Caco-2 (cell line): Measurements from ENCODE around the gene CD276. TPM values are rescaled to one million over a fixed set of nuclear protein-coding genes. Genes with fewer than 3 reads are reported as not detected.
A peak's percentile ranks its signal among the peaks of the same experiment; 100 is the strongest.

Source experiments
- BruUV-seq: library from RNA; stranded (reverse); fragments of 400-500 nt; replicated peaks from 2 replicates; lab custom pipeline; 2021; lab: Mats Ljungman, UMichigan
- CTCF ChIA-PET: fragments of 300-600 bp; sonication (Branson Sonifier 250); formaldehyde crosslinking; loops from one replicate; lab custom pipeline; 2022; ENCODE audit warnings: antibody characterized with exemption; lab: Charles Lee
- POLR2A ChIA-PET: fragments of 300-600 bp; sonication (Branson Sonifier 250); formaldehyde crosslinking; loops from one replicate; lab custom pipeline; 2022; ENCODE audit warnings: antibody characterized with exemption; lab: Charles Lee
- DNase-seq, 2 experiments: peaks; one replicate each; pipeline versions ENCODE4 v3.0.0 to v3.0.0-alpha.2; 2020 to 2022
- H3K27me3 ChIP-seq: replicated peaks from 2 replicates; pipeline ENCODE4 v1.6.0; 2011; ENCODE audit warnings: low read length; ENCODE audit not compliant: control insufficient read depth, insufficient read depth
- H3K36me3 ChIP-seq: 2 replicates; pipeline ENCODE4 v1.5.1; 2011; ENCODE audit warnings: low read length; ENCODE audit not compliant: control insufficient read depth, insufficient read depth
- H3K4me1 ChIP-seq: fragments of 250-450 bp; sonication (Bioruptor Pico); 2 replicates; pipeline ENCODE4 v1.5.1; 2020; ENCODE audit warnings: mild to moderate bottlenecking
- H3K4me3 ChIP-seq: 2 replicates; pipeline ENCODE4 v1.5.1; 2011; ENCODE audit warnings: low read depth, mild to moderate bottlenecking, control low read depth, low read length
- H3K9me3 ChIP-seq: fragments of 250-450 bp; sonication (Bioruptor Pico); 2 replicates; pipeline ENCODE4 v1.5.1; 2020; ENCODE audit warnings: mild to moderate bottlenecking, moderate library complexity
- H3K27ac Mint-ChIP-seq: one replicate; pipeline ENCODE4 v1.8.0; 2022; ENCODE audit warnings: mixed read lengths; ENCODE audit not compliant: unreplicated experiment
- H3K27me3 Mint-ChIP-seq: one replicate; pipeline ENCODE4 v1.8.0; 2022; ENCODE audit warnings: mixed read lengths; ENCODE audit not compliant: insufficient read depth, unreplicated experiment
- H3K36me3 Mint-ChIP-seq: one replicate; pipeline ENCODE4 v1.8.0; 2022; ENCODE audit warnings: mild to moderate bottlenecking, mixed read lengths; ENCODE audit not compliant: insufficient read depth, unreplicated experiment
- H3K4me1 Mint-ChIP-seq: one replicate; pipeline ENCODE4 v1.8.0; 2022; ENCODE audit warnings: low read depth, mixed read lengths; ENCODE audit not compliant: unreplicated experiment
- H3K4me3 Mint-ChIP-seq: one replicate; pipeline ENCODE4 v1.8.0; 2022; ENCODE audit warnings: mild to moderate bottlenecking, moderate library complexity, mixed read lengths; ENCODE audit not compliant: unreplicated experiment
- H3K9me3 Mint-ChIP-seq: one replicate; pipeline ENCODE4 v1.8.0; 2022; ENCODE audit warnings: mixed read lengths; ENCODE audit not compliant: unreplicated experiment
- intact Hi-C: fragments of 100-400 bp; cut with micrococcal nuclease; formaldehyde crosslinking; loops from one replicate; pipeline ENCODE4 v1.10.0; 2022; ENCODE audit not compliant: unreplicated experiment
- total RNA-seq: library from RNA; stranded (reverse); gene quantifications from 2 replicates; pipeline ENCODE4 v1.2.3, GENCODE V29; 2022
- TF ChIP-seq, protein P1 (sequence below), 2 experiments: fragments of 200-600 bp in 1 of 2; IDR thresholded peaks; 1 replicate in 1 of 2; 2 replicates in 1 of 2; pipeline versions ENCODE4 v1.5.1 to v1.8.0; 2011 to 2022; ENCODE audit warnings: antibody characterized with exemption in 1 of 2, control low read depth in 1 of 2, inconsistent platforms in 1 of 2, low read depth in 1 of 2, low read length in 1 of 2, mild to moderate bottlenecking in 1 of 2, moderate library complexity in 1 of 2; ENCODE audit not compliant: insufficient read depth in 1 of 2, severe bottlenecking in 1 of 2, unreplicated experiment in 1 of 2

Gene CD276
- total RNA-seq, 1 experiment from 2014 or later = 74.2 TPM

DNA sequence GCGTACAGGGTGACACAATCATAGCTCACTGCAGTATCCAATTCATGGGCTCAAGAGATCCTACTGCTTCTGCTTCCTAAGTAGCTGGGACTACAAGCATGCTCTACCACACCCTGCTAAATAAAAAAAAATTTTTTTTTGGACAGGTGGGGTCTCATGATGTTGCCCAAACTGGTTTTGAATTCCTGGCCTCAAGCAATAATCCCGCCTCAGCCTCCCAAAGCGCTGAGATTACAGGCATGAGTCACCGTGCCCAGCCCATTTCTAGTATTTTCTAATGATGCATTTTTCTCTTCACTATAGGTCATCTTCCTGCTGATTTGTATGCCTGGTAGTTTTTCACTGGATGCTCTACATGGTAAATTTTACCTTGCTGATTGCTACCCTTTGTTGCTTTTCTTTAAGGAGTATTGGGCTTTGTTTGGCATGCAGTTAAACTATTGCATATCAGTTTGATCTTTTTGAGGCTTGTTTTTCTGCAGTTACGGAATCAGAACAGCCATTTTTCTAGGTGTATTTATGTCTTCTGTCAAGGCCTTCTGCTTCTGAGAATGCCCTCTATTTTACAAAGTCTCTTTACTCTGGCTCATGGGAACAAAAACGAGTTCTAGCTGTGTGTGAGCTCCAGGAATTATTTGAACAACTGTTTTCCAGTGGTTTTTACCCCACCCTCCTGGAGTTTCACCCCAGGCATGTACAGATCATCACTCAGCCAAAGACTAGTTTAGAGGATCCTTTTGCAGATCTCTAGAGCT, 36.7 kb upstream of the CD276 start:
- no peaks in the 10 kb centered on the region for H3K9me3 ChIP-seq
- CTCF ChIA-PET = interaction anchor here (0.7 to 1.7 kb wide), 2 partner anchors 11 to 44 kb away, joined by 4 to 10 read pairs; no protein-coding TSS in a partner anchor

DNA sequence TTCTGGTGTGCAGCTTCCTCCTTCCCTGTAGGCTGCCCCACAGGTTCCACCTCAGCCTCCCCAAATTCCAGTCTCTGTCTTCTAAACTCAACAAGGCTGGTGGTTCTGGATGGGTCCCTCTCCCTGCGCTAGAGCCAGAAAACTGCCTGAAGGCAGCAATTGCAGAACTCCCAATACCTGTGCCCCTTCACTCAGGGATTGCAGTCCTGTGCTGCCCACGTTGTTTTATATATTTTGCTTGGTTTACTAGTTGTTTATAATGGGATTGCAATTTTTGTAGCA, 36.2 kb upstream of the CD276 start:
- Histone ChIP-seq H3K4me3 (no peak overlapping the region), H3K36me3 (no peaks in the 10 kb centered on the region), H3K9me3 (no peaks in the 10 kb centered on the region), H3K4me1 (peaks cover 7% of the 10 kb centered on the region; the same call in 1 of the 2 replicates), H3K27me3 (no peaks in the 10 kb centered on the region)
- Mint-ChIP-seq H3K9me3 (peaks cover 12% of the 10 kb centered on the region), H3K27ac (peak overlapping the region; percentile 29), H3K27me3 (peaks cover 3% of the 10 kb centered on the region), H3K4me3 (no peak overlapping the region), H3K4me1 (peaks cover 15% of the 10 kb centered on the region), H3K36me3 (no peaks in the 10 kb centered on the region)
- ChIA-PET POLR2A (no interaction called here), CTCF (interaction anchor here (1.7 kb wide), 1 partner anchor 11 kb away, joined by 10 read pairs; no protein-coding TSS in a partner anchor)
- TF ChIP-seq, protein P1, sequence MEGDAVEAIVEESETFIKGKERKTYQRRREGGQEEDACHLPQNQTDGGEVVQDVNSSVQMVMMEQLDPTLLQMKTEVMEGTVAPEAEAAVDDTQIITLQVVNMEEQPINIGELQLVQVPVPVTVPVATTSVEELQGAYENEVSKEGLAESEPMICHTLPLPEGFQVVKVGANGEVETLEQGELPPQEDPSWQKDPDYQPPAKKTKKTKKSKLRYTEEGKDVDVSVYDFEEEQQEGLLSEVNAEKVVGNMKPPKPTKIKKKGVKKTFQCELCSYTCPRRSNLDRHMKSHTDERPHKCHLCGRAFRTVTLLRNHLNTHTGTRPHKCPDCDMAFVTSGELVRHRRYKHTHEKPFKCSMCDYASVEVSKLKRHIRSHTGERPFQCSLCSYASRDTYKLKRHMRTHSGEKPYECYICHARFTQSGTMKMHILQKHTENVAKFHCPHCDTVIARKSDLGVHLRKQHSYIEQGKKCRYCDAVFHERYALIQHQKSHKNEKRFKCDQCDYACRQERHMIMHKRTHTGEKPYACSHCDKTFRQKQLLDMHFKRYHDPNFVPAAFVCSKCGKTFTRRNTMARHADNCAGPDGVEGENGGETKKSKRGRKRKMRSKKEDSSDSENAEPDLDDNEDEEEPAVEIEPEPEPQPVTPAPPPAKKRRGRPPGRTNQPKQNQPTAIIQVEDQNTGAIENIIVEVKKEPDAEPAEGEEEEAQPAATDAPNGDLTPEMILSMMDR (IDR thresholded peaks at IDR 0.05; ENCODE audit: insufficient read depth in 1 of 2, low read depth in 1 of 2, low read length in 1 of 2, severe bottlenecking in 1 of 2, unreplicated experiment in 1 of 2) = no peak
- no peak for DNase-seq
- intact Hi-C loops = no loop called here
- no TSS peak for BruUV-seq

More for the DNA sequence above, 36.7 kb upstream of the CD276 start:
- Mint-ChIP-seq H3K36me3 (no peaks in the 10 kb centered on the region), H3K4me3 (no peak overlapping the region), H3K9me3 (peaks cover 12% of the 10 kb centered on the region), H3K4me1 (peaks cover 15% of the 10 kb centered on the region), H3K27ac (peak overlapping the region; percentile 29), H3K27me3 (peaks cover 3% of the 10 kb centered on the region)
- TF ChIP-seq, protein P1 (IDR thresholded peaks at IDR 0.05; ENCODE audit: insufficient read depth in 1 of 2, low read depth in 1 of 2, low read length in 1 of 2, severe bottlenecking in 1 of 2, unreplicated experiment in 1 of 2) = no peak
- Histone ChIP-seq H3K27me3 (no peaks in the 10 kb centered on the region), H3K4me3 (no peak overlapping the region), H3K36me3 (no peaks in the 10 kb centered on the region), H3K4me1 (peaks cover 7% of the 10 kb centered on the region; the same call in 1 of the 2 replicates)
- no TSS peak for BruUV-seq
- POLR2A ChIA-PET = no interaction called here
- DNase-seq = peak; percentile 13 to 37
- intact Hi-C loops = no loop called here

DNA sequence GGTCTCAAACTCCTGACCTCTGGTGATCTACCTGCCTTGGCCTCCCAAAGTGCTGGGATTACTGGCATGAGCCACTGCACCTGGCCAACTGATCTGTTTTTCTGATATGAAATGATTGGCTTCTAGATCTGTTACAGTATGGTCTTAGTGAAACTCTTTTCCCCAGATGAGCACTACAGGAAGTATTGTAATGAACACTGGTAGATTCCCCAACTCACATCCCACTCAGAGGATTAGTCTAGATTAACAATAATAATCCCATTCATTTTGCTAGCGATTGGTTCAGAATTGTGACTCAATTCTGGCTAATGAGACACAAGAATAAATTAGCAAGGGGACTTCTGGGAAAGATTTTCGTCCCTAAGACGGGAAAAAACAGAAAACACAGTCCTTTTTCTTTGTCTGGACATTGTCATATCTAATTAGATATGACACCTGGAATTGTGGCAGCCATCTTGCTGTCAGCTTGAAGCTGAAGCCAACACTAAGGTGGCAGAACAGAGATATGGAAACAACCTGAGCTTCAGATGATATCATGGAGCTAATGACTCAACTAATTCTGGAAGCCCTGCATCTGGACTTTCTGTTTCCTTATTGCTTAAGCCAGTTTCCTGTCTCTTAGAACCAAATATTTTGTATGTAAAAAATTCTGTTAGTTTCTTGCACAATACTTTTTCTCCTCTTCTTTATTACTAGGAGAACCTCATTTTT, 33.6 kb upstream of the CD276 start:
- Mint-ChIP-seq H3K4me1 (peaks cover 23% of the 10 kb centered on the region), H3K9me3 (peaks cover 12% of the 10 kb centered on the region), H3K4me3 (no peak overlapping the region), H3K36me3 (no peaks in the 10 kb centered on the region), H3K27me3 (peaks cover 3% of the 10 kb centered on the region), H3K27ac (no peak overlapping the region)
- TF ChIP-seq, protein P1 (IDR thresholded peaks at IDR 0.05; ENCODE audit: insufficient read depth in 1 of 2, low read depth in 1 of 2, low read length in 1 of 2, severe bottlenecking in 1 of 2, unreplicated experiment in 1 of 2) = no peak
- Histone ChIP-seq H3K36me3 (no peaks in the 10 kb centered on the region), H3K4me1 (peaks cover 7% of the 10 kb centered on the region; the same call in 1 of the 2 replicates), H3K27me3 (no peaks in the 10 kb centered on the region), H3K4me3 (no peak overlapping the region), H3K9me3 (no peaks in the 10 kb centered on the region)
- intact Hi-C loops = no loop called here
- CTCF ChIA-PET = interaction anchor here (2.3 kb wide), 1 partner anchor 15 kb away, joined by 10 read pairs; no protein-coding TSS in a partner anchor
- no peak for DNase-seq
- POLR2A ChIA-PET = no interaction called here
- BruUV-seq = no TSS peak
